GM06990 (cell line): Measurements from ENCODE around the gene SAE1.
A peak's percentile ranks its signal among the peaks of the same experiment; 100 is the strongest.

ENCODE experiments used
- DNase-seq: peaks from one replicate; pipeline ENCODE4 v3.0.0-alpha.2; 2011; ENCODE audit not compliant: insufficient read length; ENCODE audit errors: extremely low read depth
- H3K27me3 ChIP-seq: replicated peaks from 2 replicates; pipeline ENCODE4 v1.6.0; 2011; ENCODE audit warnings: low read length; ENCODE audit not compliant: control insufficient read depth, insufficient read depth
- H3K36me3 ChIP-seq: 2 replicates; pipeline ENCODE4 v1.5.1; 2011; ENCODE audit warnings: low read length; ENCODE audit not compliant: control insufficient read depth, insufficient read depth
- H3K4me3 ChIP-seq: replicated peaks from 2 replicates; pipeline ENCODE4 v1.5.1; 2011; ENCODE audit warnings: low read depth, mild to moderate bottlenecking, control low read depth, low read length
- TF ChIP-seq, protein P1 (sequence below): IDR thresholded peaks from 2 replicates; pipeline ENCODE4 v1.5.1; 2011; ENCODE audit warnings: low read length, control low read depth, mild to moderate bottlenecking, inconsistent platforms; ENCODE audit not compliant: insufficient read depth, poor library complexity, severe bottlenecking

SAE1 gene

DNA sequence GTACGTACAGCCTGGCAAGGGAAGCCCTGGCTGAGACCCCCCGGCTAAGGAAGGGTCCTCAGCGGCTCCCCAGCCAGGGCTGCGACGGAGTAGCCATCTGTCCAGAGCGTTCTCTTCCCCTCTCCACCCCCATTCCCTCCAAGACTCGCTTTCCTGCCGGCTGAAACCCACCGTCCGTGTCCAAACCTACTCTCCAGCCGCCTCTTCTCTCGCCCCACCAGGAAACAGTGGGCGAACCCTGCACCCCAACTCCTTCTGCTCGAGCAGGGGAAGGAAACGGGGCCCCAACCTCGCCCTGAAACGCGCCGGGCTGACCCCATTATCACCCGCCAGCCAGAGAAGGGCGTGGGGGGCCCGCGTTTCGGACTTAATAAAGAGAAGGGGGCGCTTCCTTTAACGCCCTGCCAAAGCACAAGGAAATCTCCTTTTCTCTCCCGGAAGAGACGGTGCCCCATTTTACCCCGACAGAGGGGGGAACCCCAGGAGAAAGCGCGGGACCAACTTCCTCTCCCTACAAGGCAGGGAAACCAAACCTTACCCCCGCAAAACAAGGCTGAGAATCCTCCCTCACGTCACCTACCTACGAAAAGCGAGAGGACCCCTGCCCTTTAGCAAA is 19.5 kb upstream of the SAE1 start:
- TF ChIP-seq, protein P1, sequence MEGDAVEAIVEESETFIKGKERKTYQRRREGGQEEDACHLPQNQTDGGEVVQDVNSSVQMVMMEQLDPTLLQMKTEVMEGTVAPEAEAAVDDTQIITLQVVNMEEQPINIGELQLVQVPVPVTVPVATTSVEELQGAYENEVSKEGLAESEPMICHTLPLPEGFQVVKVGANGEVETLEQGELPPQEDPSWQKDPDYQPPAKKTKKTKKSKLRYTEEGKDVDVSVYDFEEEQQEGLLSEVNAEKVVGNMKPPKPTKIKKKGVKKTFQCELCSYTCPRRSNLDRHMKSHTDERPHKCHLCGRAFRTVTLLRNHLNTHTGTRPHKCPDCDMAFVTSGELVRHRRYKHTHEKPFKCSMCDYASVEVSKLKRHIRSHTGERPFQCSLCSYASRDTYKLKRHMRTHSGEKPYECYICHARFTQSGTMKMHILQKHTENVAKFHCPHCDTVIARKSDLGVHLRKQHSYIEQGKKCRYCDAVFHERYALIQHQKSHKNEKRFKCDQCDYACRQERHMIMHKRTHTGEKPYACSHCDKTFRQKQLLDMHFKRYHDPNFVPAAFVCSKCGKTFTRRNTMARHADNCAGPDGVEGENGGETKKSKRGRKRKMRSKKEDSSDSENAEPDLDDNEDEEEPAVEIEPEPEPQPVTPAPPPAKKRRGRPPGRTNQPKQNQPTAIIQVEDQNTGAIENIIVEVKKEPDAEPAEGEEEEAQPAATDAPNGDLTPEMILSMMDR, result no peak
- H3K4me3 ChIP-seq, result peak overlapping the region; percentile 81
- DNase-seq, result peak; percentile 60

DNA sequence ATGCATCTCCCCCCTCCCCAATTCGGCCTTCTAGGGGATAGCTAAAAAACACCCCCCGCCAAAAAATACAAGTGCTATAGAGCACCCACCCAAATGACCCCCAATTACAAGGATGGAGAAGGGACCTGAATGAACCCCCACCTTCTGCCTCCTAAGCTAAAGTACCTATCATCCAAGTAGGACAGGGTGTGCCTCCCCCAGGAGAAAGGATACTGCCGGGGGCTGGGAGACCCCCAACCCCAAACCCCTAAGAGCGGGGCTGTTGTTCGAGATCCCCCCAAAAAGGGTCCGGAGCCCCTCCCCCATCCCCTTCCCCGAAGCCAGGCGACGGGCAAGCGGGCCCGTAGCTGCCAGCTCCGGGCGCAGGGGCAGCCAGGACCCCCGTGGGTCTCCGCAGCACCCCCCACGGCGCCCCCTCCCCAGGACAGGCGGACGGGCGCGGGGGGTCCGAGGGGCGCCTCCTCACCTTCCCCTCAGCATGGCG is 18.9 kb upstream of the SAE1 start:
- Histone ChIP-seq H3K4me3 (peak overlapping the region; percentile 81), H3K36me3 (peaks cover under 1% of the 10 kb centered on the region), H3K27me3 (no peaks in the 10 kb centered on the region)
- no peak for DNase-seq
- TF ChIP-seq, protein P1, result no peak

More for the DNA sequence above, 19.5 kb upstream of the SAE1 start:
- no peaks in the 10 kb centered on the region for H3K27me3 ChIP-seq
- H3K36me3 ChIP-seq, result peaks cover 2% of the 10 kb centered on the region

DNA sequence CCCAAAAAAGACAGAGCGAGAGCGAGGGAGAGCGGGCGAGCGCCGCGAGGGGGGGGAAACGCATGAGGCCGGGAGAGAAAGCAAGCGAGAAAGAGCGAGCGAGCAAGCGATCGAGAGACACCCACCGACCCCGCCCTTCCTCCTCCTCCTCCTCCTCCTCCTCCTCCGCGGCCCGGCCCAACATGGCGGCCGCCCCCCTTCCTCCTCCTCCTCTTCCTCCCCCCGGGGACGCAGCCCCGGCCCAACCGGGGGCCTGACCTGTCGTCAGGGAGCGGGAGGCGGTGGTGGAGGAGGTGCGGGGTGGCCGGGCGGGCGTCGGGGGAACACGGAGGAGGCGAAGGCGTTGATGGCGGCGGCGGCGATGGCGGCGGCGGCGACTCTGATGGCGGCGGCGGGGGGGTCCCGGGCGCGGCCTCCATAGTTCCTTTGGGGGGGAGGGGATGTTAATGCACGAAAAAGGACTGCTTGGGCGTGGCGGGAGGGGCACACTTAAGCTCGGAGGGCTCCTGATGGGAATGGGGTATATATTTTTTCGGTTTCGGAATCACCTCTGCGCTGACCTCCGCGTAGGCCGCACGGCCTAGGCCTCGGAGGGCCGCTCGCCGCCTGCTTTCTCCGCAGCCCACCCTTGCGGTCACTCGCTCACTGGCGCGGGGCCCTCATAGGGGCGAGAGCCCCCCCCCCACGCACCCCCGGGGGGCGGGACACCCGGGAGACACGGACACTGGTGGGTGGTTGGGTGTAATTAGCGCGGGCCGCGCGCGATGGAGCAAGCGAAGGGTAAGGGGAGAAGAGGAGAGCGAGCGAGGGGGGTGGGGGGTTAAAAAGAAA is 18.3 kb upstream of the SAE1 start:
- Histone ChIP-seq H3K4me3 (peak overlapping the region; percentile 81), H3K27me3 (no peaks in the 10 kb centered on the region), H3K36me3 (no peaks in the 10 kb centered on the region; the same call in 1 of the 2 replicates)
- DNase-seq, result peak; percentile 88
- TF ChIP-seq, protein P1, result no peak

DNA sequence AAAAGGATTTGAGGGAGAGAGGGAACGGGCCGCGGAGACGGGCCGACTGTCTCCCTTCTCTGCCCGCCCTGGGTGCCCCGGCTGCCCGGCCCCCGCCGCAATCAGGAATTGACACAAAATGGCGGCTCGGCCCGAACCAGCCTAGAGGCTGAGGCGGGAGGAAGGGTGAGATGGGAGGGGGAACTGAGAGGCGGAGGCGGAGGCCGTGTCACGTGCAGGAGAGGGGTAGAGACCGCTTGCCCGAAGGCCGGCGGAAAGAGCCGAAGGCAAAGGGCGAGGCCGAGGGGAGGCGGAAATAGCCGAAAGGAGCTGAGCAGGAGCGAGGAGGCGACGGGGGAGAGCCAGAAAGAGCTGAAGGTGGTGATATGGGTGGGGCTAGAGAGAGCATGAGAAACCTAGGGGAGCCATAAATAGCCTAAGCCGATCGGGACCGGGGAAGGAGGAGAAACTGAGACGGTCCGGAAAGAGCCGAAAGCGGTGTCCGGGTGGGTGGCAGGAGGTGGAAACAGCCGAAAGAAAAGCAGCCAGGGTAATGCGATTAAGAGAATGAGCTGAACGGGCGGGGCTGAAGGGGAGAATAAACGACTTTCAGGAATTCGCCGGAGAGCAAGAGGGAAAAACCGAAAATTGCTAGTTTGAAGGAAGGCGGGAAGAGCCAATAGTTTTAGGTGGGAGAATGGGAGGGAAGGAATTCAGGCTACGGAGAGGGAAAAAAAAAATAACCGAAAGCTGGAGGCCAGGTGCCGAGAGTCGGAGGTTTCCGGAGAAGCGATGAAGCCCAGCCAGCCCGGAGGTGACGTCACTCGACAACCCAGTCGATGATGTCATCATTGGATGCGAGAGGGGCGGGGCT is 17.4 kb upstream of the SAE1 start, which contains the start of gene ZC3H4:
TSS of gene ZC3H4 (minus strand) at position 780 of the 853 bp plus-strand sequence. CDS start 1,192 bp downstream, outside the sequence.
- Histone ChIP-seq H3K27me3 (no peaks in the 10 kb centered on the region), H3K36me3 (no peaks in the 10 kb centered on the region; the same call in 1 of the 2 replicates), H3K4me3 (peak within 1 kb of the TSS; percentile 81)
- TF ChIP-seq, protein P1, result no peak
- DNase-seq, result peak; percentile 99

DNA sequence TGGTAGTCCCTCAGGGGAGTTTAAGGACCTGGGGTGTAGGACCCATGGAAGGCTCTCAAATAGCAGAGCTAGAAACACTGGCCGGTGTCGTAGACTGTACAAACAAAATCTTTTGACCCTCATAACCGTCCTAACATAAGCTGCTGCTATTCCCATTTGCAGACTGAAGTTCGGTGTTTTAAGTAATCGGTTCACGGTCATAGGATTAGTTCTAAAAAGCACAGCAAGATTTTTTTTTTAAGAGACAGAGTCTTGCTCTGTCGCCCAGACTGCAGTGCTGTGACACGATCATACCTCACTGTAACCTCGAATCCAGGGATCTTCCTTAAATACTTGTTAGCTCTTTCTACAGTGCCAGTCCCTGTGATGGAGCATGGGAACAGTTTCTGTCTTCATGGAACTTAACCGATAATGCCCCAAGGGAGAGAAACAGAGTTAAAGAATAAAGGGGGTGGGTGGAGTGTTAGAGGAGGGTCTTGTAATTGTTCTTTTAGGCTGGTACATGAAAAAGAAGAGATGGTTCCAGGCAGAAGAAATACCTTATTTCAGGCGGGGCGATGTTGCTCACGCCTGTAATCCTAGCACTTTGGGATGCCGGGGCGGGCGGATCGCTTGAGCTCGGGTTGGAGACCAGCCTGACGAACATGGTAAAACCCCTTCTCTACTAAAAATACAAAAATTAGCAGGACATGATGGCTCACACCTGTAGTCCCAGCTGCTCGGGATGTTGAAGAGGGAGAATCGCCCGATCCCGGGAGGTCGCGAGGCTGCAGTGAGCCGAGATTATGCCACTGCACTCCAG is 16.6 kb upstream of the SAE1 start:
- DNase-seq, result no peak
- Histone ChIP-seq H3K27me3 (no peaks in the 10 kb centered on the region), H3K36me3 (no peaks in the 10 kb centered on the region; the same call in 1 of the 2 replicates), H3K4me3 (peak overlapping the region; percentile 72)
- TF ChIP-seq, protein P1, result no peak
